Femur (tissue), 1 donor: Measurements from ENCODE around the gene PACRG.

Source experiments
- DNase-seq: peaks from one replicate; pipeline ENCODE4 v3.0.0-alpha.2; 2017

Gene PACRG

GRCh38 chr6:162711376-162711775, 16.4 kb upstream of the PACRG start:
- DNase-seq: no peak

GRCh38 chr6:162712694-162713093, 15.1 kb upstream of the PACRG start:
- no peak for DNase-seq

- no peak for DNase-seq
These were observed 13.6 kb upstream of the PACRG start for GRCh38 chr6:162713974-162714780.

- DNase-seq: no peak
These were observed 12.2 kb upstream of the PACRG start for GRCh38 chr6:162715601-162716000.

- DNase-seq: no peak
These were observed 8.2 kb upstream of the PACRG start for GRCh38 chr6:162719528-162719927.

GRCh38 chr6:162721404-162721687, 6.4 kb upstream of the PACRG start:
- no peak for DNase-seq

GRCh38 chr6:162722226-162722625, 5.5 kb upstream of the PACRG start:
- DNase-seq: no peak

GRCh38 chr6:162722633-162723032, 5.1 kb upstream of the PACRG start:
- DNase-seq: no peak

- DNase-seq: no peak
These were observed 840 bp upstream of the PACRG start for GRCh38 chr6:162726947-162727321.

- peak; percentile 37 for DNase-seq
These were observed 423 bp downstream of the PACRG start for GRCh38 chr6:162728197-162728596.

- no peak for DNase-seq
These were observed 932 bp downstream of the PACRG start for GRCh38 chr6:162728706-162729105.

- no peak for DNase-seq
These were observed 2.7 kb downstream of the PACRG start for GRCh38 chr6:162730502-162730901.

- no peak for DNase-seq
These were observed 5.7 kb downstream of the PACRG start for GRCh38 chr6:162733489-162733888.

- DNase-seq: no peak
These were observed 9.2 kb downstream of the PACRG start for GRCh38 chr6:162736961-162737360.

- DNase-seq: no peak
These were observed 23.0 kb downstream of the PACRG start for GRCh38 chr6:162750776-162751175.

GRCh38 chr6:162751211-162751859, 23.6 kb downstream of the PACRG start:
- no peak for DNase-seq

GRCh38 chr6:162753775-162754174, 26.0 kb downstream of the PACRG start:
- no peak for DNase-seq

- no peak for DNase-seq
These were observed 42.4 kb downstream of the PACRG start for GRCh38 chr6:162770136-162770535.

- no peak for DNase-seq
These were observed 43.2 kb downstream of the PACRG start for GRCh38 chr6:162770955-162771354.

- no peak for DNase-seq
These were observed 44.7 kb downstream of the PACRG start for GRCh38 chr6:162772466-162772865.

GRCh38 chr6:162773996-162774395, 46.2 kb downstream of the PACRG start:
- DNase-seq: no peak

GRCh38 chr6:162777091-162777490, 49.3 kb downstream of the PACRG start:
- no peak for DNase-seq

GRCh38 chr6:162778603-162779002, 50.8 kb downstream of the PACRG start:
- DNase-seq: no peak

- DNase-seq: no peak
These were observed 58.0 kb downstream of the PACRG start for GRCh38 chr6:162785632-162786242.
